Kidney (tissue), 14 donors: Measurements from ENCODE around the gene ARHGEF10L. TPM values are rescaled to one million over a fixed set of nuclear protein-coding genes. Genes with fewer than 3 reads are reported as not detected.

Experiments
- DNase-seq, 5 donors: peaks; one replicate each; pipeline ENCODE4 v3.0.0-alpha.2; 2013 to 2020
- FAIRE-seq: peaks from 2 replicates; lab custom pipeline; 2012; peaks lifted over from hg19 to GRCh38; lab: Jason Lieb, UNC
- H3K27ac ChIP-seq, 2 donors: one replicate each; pipeline ENCODE4 v1.7.0; 2013; ENCODE audit warnings: low read depth in 2 of 2, low read length in 2 of 2, inconsistent platforms in 1 of 2
- H3K27me3 ChIP-seq: one replicate; pipeline ENCODE4 v1.7.1; 2013; ENCODE audit warnings: low read length, inconsistent platforms; ENCODE audit not compliant: control insufficient read depth, insufficient read depth
- H3K36me3 ChIP-seq, 3 donors: one replicate each; pipeline versions ENCODE4 v1.7.0 to v1.7.1; 2013; ENCODE audit warnings: low read length in 3 of 3, control low read depth in 1 of 3, inconsistent platforms in 1 of 3; ENCODE audit not compliant: insufficient read depth in 3 of 3, control insufficient read depth in 2 of 3
- H3K4me1 ChIP-seq, 3 donors: one replicate each; pipeline versions ENCODE4 v1.7.0 to v1.7.1; 2013; ENCODE audit warnings: low read length in 3 of 3, inconsistent platforms in 1 of 3, low read depth in 1 of 3; ENCODE audit not compliant: control insufficient read depth in 2 of 3, insufficient read depth in 2 of 3
- H3K4me3 ChIP-seq, 3 donors: one replicate each; pipeline versions ENCODE4 v1.7.0 to v1.8.1; 2013; ENCODE audit warnings: low read length in 3 of 3, control low read depth in 1 of 3, inconsistent platforms in 1 of 3
- H3K9ac ChIP-seq, 3 donors: one replicate each; pipeline versions ENCODE4 v1.7.0 to v1.7.1; 2013; ENCODE audit warnings: low read length in 3 of 3, control low read depth in 1 of 3, inconsistent platforms in 1 of 3
- H3K9me3 ChIP-seq, 3 donors: one replicate each; pipeline versions ENCODE4 v1.7.0 to v1.7.1; 2013; ENCODE audit warnings: low read length in 3 of 3, control low read depth in 1 of 3, inconsistent platforms in 1 of 3; ENCODE audit not compliant: control insufficient read depth in 2 of 3, insufficient read depth in 1 of 3
- CTCF ChIP-seq: IDR thresholded peaks from 3 replicates; pipeline ENCODE4 v1.5.1; 2012; ENCODE audit warnings: mild to moderate bottlenecking, moderate library complexity, borderline replicate concordance; ENCODE audit not compliant: insufficient read depth; ENCODE audit errors: extremely low read depth
- intact Hi-C: fragments of 100-400 bp; cut with DNase I; formaldehyde crosslinking; loops from one replicate; pipeline ENCODE4 v1.11.1; 2022
- polyA plus RNA-seq: library from polyadenylated mRNA; stranded (reverse); fragments of 350-450 nt; fragmentation: Illumina TruSeq; extraction: RNeasy Lipid Tissue Mini Kit (QIAGEN cat#74804); gene quantifications from one replicate; pipeline ENCODE4 v1.2.3, GENCODE V29; 2014; ENCODE audit warnings: low read depth, low replicate concordance; ENCODE audit not compliant: insufficient read depth
- total RNA-seq: library from RNA; stranded (reverse); fragmentation: NEBNext Ultra II Directional; extraction: Animal tissue kit (Norgen Biotek cat#: 25700); gene quantifications from one replicate; pipeline ENCODE4 v1.2.1, GENCODE V29; 2021
- donor health status: control.
- donor health status: control.
- donor health status: control.
- donor health status: control.
- donor health status: control.
- donor health status: DM: yes; HTN: yes; CAD: no.
- donor health status: Normal renal cell carcinoma (clear cell type).

ARHGEF10L gene
- total and polyA plus RNA-seq, 2 donors from 2014 or later: 40.8 to 91.9 TPM

- DNase-seq (peak in 4 of 5 donors; percentile 41 to 91 (median 77)), FAIRE-seq (no peak)
- Histone ChIP-seq H3K27ac (peak overlapping the region; percentile 83 to 87), H3K4me1 (peaks cover 0 to 58% (median 56%) of the 10 kb centered on the region in 3 donors), H3K27me3 (no peaks in the 10 kb centered on the region), H3K36me3 (peaks cover 0 to 29% (median 2%) of the 10 kb centered on the region in 3 donors), H3K4me3 (no peak overlapping the region), H3K9me3 (no peaks in the 10 kb centered on the region), H3K9ac (peak overlapping the region in 2 of 3 donors; percentile 66 to 74)
- intact Hi-C loops: no loop called here
- TF ChIP-seq CTCF: no peak
Observed at GRCh38 chr1:17588048-17588871, 48.8 kb downstream of the ARHGEF10L start.

- intact Hi-C loops: no loop called here
- H3K36me3 ChIP-seq: peaks cover 0 to 28% (median 2%) of the 10 kb centered on the region in 3 donors
- no peaks in the 10 kb centered on the region for H3K9me3 ChIP-seq
- TF ChIP-seq CTCF: peak; percentile 12
- no peaks in the 10 kb centered on the region for H3K27me3 ChIP-seq
- peaks cover 0 to 57% (median 51%) of the 10 kb centered on the region in 3 donors for H3K4me1 ChIP-seq
- no peak overlapping the region for H3K4me3 ChIP-seq
- DNase-seq (peak in 3 of 5 donors; percentile 53 to 77 (median 64)), FAIRE-seq (no peak)
- H3K9ac ChIP-seq: no peak overlapping the region
- H3K27ac ChIP-seq: peak overlapping the region; percentile 63 to 71
Observed at GRCh38 chr1:17591814-17592430, 52.4 kb downstream of the ARHGEF10L start.

- Histone ChIP-seq H3K9ac (no peak overlapping the region), H3K27me3 (no peaks in the 10 kb centered on the region), H3K4me1 (peaks cover 0 to 47% (median 46%) of the 10 kb centered on the region in 3 donors), H3K27ac (peak overlapping the region in 1 of 2 donors; percentile 48), H3K4me3 (no peak overlapping the region), H3K9me3 (no peaks in the 10 kb centered on the region), H3K36me3 (peaks cover 0 to 30% (median 2%) of the 10 kb centered on the region in 3 donors)
- intact Hi-C loops: no loop called here
- TF ChIP-seq CTCF: no peak
- no peak for DNase-seq
- FAIRE-seq: no peak
Observed at GRCh38 chr1:17594026-17594425, 54.5 kb downstream of the ARHGEF10L start.
